HG03439 (cell line): ENCODE measurements around the gene PTPRC.
A peak's percentile ranks its signal among the peaks of the same experiment; 100 is the strongest.
"Not testable (repeated sequence)": the region's sequence is repeated elsewhere in the genome, so short reads cannot be mapped to it uniquely, and the experiment has no call there.

Experiments used
- ATAC-seq: cut with Tn5 transposase; IDR thresholded peaks from one replicate; pipeline ENCODE4 v1.9.1; 2021; ENCODE audit warnings: mild to moderate bottlenecking, moderate library complexity; ENCODE audit not compliant: unreplicated experiment

Gene PTPRC, protein sequence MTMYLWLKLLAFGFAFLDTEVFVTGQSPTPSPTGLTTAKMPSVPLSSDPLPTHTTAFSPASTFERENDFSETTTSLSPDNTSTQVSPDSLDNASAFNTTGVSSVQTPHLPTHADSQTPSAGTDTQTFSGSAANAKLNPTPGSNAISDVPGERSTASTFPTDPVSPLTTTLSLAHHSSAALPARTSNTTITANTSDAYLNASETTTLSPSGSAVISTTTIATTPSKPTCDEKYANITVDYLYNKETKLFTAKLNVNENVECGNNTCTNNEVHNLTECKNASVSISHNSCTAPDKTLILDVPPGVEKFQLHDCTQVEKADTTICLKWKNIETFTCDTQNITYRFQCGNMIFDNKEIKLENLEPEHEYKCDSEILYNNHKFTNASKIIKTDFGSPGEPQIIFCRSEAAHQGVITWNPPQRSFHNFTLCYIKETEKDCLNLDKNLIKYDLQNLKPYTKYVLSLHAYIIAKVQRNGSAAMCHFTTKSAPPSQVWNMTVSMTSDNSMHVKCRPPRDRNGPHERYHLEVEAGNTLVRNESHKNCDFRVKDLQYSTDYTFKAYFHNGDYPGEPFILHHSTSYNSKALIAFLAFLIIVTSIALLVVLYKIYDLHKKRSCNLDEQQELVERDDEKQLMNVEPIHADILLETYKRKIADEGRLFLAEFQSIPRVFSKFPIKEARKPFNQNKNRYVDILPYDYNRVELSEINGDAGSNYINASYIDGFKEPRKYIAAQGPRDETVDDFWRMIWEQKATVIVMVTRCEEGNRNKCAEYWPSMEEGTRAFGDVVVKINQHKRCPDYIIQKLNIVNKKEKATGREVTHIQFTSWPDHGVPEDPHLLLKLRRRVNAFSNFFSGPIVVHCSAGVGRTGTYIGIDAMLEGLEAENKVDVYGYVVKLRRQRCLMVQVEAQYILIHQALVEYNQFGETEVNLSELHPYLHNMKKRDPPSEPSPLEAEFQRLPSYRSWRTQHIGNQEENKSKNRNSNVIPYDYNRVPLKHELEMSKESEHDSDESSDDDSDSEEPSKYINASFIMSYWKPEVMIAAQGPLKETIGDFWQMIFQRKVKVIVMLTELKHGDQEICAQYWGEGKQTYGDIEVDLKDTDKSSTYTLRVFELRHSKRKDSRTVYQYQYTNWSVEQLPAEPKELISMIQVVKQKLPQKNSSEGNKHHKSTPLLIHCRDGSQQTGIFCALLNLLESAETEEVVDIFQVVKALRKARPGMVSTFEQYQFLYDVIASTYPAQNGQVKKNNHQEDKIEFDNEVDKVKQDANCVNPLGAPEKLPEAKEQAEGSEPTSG (N-terminal part only)

DNA sequence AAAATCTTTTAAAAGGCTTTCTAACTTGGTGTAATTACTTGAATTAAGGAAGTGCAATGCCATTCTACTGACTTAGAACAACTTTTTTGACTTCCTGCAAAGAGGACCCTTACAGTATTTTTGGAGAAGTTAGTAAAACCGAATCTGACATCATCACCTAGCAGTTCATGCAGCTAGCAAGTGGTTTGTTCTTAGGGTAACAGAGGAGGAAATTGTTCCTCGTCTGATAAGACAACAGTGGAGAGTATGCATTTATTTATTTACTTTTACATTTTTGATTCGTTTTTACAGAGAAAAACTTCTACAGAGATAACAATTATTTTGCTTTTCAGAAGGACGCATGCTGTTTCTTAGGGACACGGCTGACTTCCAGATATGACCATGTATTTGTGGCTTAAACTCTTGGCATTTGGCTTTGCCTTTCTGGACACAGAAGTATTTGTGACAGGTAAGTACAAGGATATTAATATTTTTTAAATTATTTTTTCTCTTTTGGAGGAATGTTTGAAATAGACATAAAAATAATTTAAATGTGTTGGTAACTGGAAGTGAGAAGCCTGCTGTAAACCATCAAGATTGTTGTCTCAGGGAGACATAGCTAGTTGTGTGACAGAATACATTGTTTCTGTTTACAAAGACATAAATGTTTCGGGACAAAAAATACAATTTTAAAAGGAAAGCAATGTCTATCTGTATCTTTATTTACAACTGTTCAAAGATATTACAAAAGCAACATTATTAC, at the start of gene PTPRC:
Gene PTPRC (plus strand): TSS at position 147 of the 742 bp plus-strand sequence. CDS start 229 bp downstream, at position 376.
- peak; percentile 51 for ATAC-seq

DNA sequence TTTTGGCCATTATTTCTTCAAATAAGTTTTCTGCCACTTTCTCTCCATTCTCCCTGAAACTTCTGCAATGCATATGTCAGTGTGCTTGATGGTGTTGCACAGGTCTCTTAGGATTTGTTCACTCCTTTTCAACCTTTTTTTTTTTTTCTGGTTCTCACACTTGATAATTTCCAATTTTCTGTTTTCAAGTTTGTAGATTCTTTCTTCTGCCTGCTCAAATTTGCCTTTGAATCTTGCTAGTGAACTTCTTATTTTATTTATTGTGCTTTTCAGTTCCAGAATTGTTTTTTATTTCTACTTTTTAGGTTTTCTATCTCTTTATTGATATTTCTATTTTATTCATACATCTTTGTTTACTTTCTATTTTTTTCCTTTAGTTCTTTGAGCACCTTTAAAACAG, 48.4 kb upstream of the PTPRC start:
- no peak for ATAC-seq

DNA sequence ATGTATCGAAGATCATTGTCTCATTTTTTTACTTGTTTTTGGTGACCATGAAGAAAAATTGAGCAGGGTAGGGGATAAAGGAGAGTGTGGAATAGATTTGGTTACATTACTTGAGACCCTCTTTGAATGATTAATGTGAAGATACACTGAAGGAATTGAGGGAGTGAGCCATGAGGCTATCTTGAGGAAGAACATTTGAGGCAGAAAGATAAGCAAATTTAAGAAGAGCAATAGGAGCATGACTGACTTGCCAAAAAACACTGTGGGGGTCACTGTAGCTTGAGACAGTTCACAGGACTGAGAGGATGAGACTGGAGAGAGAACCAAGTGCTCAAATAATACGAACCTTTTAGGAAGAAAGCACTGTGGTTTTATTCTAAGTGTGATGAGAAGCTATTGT, 43.1 kb upstream of the PTPRC start:
- ATAC-seq, result no peak

DNA sequence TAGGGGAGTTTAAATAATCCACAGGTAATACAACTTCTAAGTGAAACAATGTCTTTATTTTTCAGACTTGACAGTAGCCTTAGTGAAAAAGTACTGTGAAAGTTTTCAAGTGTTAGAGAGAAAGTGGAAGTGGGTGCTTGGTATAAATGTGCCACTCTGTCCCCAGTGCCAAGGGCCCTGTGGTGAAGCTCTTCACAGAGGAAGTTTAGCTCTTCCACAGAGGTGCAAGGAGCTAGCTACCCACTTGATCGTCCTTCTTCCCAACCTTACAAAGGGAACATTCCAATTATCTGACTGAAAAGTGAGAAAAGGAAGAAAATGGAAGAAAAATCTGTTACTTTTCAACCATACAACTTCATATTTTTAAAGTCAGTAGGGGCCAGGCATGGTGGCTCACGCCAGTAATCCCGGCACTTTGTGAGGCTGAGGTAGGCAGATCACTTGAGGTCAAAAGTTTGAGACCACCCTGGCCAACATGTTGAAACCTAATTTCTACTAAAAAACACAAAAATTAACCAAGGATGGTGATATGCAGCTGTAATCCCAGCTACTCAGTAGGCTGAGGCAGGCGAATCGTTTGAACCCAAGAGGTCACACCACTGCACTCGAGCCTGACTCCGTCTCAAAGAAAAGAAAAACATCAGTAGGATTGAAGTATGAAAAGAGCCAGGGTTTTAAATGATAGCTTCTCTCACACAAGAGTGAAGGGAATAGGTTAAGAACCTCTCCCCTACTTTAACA, 41.0 kb upstream of the PTPRC start:
- peak; percentile 40 for ATAC-seq

DNA sequence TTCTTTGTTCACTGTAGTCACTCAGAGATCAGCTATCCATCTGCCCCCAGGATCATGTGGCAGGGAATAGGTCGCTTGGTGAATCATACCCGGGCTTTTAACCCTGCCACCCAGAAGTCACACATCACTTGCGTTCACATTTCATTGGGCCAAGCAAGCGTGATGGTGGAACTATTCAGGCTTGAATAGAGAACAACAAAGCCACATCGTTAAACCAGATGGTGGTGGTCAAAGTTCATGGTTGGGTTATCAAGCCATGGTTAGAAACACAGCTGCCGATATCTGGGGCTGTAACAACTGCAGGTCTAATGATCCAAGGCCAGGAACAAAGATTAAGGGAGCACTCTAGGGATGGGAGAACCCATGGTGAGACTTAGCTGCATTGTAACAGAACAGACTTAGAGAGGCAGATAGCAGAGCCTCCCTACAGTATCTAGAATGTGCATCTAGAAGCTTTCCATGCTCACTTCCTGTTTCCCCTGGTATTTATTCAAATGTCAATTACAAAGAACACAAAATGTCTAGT, 40.0 kb upstream of the PTPRC start:
- peak; percentile 65 for ATAC-seq

DNA sequence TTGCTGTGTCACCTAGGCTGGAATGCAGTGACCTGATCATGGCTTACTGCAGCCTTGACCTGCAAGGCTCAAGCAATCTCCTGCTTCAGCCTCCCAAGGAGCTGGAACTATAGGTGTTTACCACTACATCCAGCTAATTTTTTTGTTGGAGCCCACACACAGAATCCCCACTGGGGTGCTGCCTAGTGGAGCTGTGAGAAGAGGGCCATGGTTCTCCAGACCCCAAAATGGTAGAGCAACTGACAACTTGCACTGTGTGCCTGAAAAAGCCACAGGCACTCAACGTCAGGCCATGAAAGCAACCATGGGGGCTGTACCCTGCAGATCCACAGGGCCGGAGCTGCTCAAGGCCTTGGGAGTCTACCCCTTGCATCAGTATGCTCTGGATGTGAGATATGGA, 39.1 kb upstream of the PTPRC start:
- ATAC-seq, result no peak

DNA sequence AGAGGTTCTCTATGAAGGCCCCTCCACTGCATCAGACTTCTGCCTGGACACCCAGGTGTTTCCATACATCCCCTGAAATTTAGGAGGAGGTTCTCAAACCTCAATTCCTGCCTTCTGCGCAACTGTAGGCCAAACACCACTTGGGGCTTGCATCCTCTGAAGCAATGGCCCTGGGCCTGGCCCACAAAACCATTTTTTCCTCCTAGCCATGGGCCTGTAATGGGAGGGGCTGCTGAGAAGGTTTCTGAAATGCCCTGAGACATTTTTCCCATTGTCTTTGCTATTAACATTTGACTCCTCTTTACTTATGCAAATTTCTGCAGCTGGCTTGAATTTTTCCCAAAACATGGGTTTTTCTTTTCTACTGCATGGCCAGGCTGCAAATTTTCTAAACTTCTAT, 37.9 kb upstream of the PTPRC start:
- ATAC-seq, result no peak

DNA sequence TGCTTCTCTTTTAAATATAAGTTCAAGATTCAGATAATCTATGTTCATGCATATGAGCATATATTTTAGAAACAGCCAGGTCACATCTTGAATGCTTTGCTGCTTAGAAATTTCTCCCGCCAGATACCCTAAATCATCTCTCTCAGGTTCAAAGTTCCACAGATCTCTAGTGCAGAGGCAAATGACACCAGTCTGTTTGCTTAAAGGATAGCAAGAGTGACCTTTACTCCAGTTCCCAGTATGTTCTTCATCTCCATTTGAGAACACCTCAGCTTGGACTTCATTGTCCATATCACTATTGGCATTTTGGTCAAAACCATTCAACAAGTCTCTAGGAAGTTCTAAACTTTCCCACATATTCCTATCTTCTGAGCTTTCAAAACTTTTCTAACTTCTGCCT, 37.5 kb upstream of the PTPRC start:
- not testable (repeated sequence) for ATAC-seq

DNA sequence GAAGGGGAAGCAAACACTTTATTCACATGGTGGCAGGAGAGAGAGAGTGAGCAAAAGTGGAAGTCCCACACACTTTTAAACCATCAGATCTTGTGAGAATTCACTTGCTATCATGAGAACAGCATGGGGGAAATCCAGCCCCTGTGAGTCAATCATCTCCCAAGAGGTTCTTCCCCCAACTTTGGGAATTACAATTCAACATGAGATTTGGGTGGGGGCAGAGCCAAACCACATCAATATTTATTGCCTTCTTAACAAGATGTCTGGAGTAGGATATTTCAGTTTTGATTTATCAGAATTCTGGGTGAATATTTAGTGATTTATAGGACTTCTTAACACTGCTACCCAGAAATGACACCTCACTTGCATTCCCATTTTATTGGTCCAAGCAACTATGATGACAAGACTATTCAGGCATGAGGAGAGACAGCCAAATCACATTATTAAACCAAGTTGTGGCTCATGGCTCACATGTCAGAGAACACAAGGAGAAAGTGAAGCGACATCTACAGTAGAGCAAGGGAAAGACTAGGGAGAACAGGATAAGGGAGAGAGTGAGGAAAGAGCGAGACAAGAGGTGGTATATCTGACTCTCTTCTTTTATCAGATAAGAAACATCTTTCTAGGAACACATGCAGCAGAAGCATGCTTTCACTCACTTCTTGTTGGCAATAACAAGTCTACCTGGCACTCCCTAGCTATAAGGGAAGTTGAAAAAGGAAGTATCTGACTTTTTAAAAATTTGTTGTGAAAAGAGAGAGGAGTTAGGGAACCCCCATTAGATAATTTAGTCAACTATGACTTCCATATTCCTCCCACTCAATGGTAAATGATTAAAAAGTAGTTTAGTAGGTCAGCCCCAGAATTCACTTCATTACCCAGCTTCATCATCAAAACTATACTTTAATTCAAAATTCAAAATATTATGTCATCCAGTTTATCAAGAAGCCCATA, 36.6 kb upstream of the PTPRC start:
- no peak for ATAC-seq

DNA sequence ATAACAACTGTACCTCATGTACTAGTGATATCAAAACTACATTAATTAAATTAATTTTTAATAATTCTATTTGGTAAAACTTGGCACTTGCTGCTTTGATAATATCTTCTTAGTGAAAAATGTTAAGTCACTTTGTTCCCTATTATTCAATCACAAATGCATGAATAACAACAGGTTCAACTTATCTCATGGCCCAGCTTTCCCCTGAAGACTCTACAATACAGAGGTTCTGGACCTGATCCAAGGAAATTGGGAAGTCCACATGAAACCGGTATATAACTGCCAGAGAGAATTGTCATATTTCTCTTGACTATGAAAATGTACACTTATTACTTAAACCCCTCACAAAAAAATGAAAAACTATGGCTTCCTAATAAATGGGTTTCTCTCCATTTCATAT, 33.9 kb upstream of the PTPRC start:
- no peak for ATAC-seq

DNA sequence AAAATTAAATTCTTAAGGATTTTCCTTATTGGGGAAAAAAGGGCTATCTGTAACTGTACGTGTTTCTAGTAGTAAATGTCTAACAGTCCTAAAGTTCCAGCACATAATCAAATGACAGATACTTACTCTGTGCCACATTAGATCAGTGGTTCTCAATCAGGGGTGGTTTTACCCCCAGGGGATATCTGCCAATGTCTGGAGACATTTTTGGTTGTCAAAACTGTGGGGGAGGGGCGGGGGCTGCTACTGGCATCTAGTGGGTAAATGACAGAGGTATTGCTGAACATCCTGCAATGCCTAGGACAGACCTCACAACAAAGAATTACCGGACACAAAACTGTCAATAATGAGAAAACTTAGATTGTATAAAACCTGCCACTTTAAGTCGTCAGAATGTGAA, 33.4 kb upstream of the PTPRC start:
- no peak for ATAC-seq

DNA sequence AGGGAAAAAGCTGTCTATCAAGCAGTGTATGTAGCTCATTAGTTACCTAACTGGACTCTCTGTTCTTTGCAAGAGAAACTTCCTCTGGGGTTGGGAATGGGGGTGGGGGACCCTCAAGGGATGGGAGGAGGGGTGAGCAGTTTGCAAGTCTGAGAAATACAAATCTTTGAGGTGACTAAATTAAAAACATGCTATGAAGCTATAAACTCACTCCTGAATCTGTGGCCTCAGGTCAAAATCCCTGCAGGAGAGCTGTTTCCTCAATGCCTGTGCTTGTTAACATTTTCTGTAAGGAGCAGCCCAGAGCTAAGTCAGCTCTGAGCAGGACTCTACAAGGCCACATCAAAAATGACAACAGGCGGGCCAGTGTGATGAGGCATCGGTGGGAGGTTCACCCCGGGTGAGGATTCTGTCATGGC, 32.8 kb upstream of the PTPRC start:
- ATAC-seq, result no peak

DNA sequence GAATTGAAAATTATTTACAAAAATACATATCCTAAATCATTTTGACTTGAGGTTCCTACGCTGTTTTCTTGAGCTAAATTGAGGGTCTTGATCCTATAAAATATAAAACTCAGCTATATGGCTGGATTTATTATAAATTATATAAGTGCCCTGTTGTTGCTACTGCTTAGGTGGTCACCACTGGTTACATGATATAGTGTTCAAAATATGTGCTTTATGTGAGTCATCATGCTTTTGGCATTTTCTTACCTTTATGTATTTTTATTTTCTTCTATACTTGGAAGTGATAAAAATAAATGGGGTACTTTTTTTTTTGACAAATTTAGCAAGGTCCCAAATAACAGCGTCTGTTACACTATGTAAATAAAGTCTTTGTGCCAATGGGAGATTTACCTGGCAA, 31.1 kb upstream of the PTPRC start:
- ATAC-seq, result no peak

DNA sequence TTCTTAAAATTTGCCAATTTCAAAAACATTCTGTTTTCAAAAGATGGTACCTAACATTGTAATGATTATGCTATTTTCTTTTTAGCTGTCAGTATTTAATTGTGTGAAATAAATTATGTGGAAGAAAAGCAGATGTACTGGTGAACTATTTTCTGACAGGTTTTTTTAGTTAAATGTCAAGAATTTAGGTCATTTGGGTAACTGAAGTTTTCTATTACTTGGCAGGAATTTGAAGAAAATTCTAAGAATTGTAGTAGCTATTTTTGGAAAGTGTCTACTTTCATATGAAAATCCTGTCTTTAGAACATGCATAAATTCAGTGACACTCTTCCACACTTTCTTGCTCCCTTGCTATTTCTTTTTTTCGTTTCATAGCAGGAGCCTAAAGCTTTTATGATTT, 28.5 kb upstream of the PTPRC start:
- ATAC-seq, result no peak

DNA sequence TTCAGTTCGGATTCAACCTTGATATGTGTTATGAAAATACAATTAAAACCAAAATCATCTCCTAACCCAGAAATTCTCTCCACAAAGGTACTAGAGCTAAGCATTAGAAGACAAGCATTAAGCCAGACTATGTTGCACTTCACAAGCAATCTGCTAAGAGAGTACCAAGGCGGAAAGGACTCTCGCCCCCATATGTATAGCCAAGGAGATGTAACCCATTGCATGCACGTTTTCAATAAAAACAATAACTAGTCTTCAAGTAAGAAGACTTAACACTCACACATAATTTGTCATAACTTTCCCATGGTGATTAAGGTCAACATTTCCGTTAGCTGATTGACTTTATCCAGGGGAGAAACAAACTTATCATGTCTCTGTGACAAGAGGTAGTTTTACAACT, 27.6 kb upstream of the PTPRC start:
- ATAC-seq, result no peak

DNA sequence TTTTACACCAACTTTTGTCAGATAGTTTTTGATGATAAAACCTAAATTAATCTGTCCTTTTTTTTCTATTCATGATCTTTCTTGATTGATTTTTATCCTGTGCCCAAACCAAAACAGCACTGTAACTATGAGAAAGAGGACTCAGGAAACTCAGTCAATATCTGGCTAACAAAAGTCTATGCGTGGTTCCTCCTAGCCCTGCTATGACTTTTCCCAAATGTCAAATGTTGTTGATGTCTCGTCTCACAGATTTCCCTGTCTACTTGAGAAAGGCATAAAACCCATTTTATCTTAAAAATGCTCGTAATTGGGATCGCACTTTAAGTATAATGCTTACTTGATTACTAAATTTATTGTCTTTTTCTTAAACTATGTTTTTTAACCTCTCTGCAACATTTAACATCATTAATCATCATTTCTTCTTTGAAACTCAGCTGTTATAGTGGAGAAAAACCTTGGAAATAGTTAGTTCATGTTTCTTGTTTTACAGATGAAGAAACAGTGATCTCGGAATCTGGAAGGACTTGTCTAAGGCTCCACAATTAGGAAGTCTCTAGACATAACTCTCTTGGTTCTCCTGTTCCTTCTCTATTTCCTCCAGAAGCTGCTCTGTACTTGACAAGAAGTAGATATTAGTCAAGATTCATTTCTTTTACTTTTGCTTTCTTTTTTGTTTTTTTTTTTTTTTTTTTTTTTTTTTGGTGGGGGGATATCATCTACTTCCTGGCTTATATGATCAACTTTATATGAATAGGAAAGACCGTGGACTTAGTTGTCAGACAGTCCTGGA, 26.2 kb upstream of the PTPRC start:
- ATAC-seq, result no peak

DNA sequence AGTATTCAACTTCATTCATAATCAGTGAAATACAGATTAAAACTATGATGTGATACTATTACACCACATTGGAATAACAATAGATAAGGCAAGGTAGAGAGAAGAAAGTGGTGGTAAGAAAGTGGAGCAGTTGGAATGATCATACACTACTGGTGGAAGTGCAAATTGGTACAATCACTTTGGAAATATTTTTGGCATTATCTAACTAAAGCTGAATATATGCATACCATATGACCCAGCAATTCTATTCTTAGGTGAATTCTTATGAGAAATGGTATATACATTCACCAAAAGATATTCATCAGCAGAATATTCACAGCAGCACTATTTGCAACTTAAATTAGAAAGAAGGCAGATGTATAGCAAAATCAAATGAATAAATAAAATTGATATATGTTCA, 21.4 kb upstream of the PTPRC start:
- no peak for ATAC-seq
